Liver (tissue), 9 donors: ENCODE measurements around the gene ZNF616. TPM values are rescaled to one million over a fixed set of nuclear protein-coding genes. Genes with fewer than 3 reads are reported as not detected.

Experiments used
- DNase-seq: peaks from one replicate; pipeline ENCODE4 v3.0.0-alpha.2; 2017; ENCODE audit warnings: low spot score
- H3K27ac ChIP-seq, 2 donors: one replicate each; pipeline ENCODE4 v1.7.0; 2013; ENCODE audit warnings: inconsistent platforms in 2 of 2, low read length in 2 of 2, control low read depth in 1 of 2, low read depth in 1 of 2, mild to moderate bottlenecking in 1 of 2
- H3K27me3 ChIP-seq, 4 donors: one replicate each; pipeline versions ENCODE4 v1.6.1 to v1.7.0; 2013; ENCODE audit warnings: low read length in 3 of 4, inconsistent platforms in 1 of 4, mild to moderate bottlenecking in 1 of 4, moderate library complexity in 1 of 4; ENCODE audit not compliant: control insufficient read depth in 4 of 4, insufficient read depth in 4 of 4
- H3K36me3 ChIP-seq, 4 donors: one replicate each; pipeline versions ENCODE4 v1.6.1 to v1.7.0; 2013; ENCODE audit warnings: low read length in 3 of 4, mild to moderate bottlenecking in 3 of 4, low read depth in 1 of 4, moderate library complexity in 1 of 4; ENCODE audit not compliant: control insufficient read depth in 4 of 4, insufficient read depth in 3 of 4
- H3K4me1 ChIP-seq, 4 donors: one replicate each; pipeline versions ENCODE4 v1.6.1 to v1.7.0; 2013; ENCODE audit warnings: low read length in 3 of 4, mild to moderate bottlenecking in 3 of 4, moderate library complexity in 1 of 4; ENCODE audit not compliant: control insufficient read depth in 4 of 4, insufficient read depth in 4 of 4
- H3K4me3 ChIP-seq, 3 donors: one replicate each; pipeline versions ENCODE4 v1.6.1 to v1.7.0; 2013; ENCODE audit warnings: low read length in 3 of 3, control low read depth in 1 of 3, low read depth in 1 of 3, mild to moderate bottlenecking in 1 of 3
- H3K9ac ChIP-seq, 2 donors: one replicate each; pipeline ENCODE4 v1.7.0; 2013; ENCODE audit warnings: low read length in 2 of 2, mild to moderate bottlenecking in 2 of 2, moderate library complexity in 2 of 2, control low read depth in 1 of 2, low read depth in 1 of 2
- H3K9me3 ChIP-seq, 4 donors: one replicate each; pipeline versions ENCODE4 v1.6.1 to v1.7.0; 2013; ENCODE audit warnings: low read length in 3 of 4; ENCODE audit not compliant: control insufficient read depth in 4 of 4
- ATF3 ChIP-seq: IDR thresholded peaks from 2 replicates; pipeline ENCODE4 v1.6.1; 2016; ENCODE audit warnings: antibody characterized with exemption
- EGR1 ChIP-seq, 2 donors: IDR thresholded peaks; 2 replicates each; pipeline ENCODE4 v1.6.1; 2016 to 2018; ENCODE audit warnings: antibody characterized with exemption in 2 of 2, low read depth in 2 of 2
- FOXA1 ChIP-seq: IDR thresholded peaks from 2 replicates; pipeline ENCODE4 v1.6.1; 2016; ENCODE audit warnings: antibody characterized with exemption
- FOXA2 ChIP-seq: IDR thresholded peaks from 2 replicates; pipeline ENCODE4 v1.6.1; 2016; ENCODE audit warnings: antibody characterized with exemption
- GABPA ChIP-seq, 2 donors: IDR thresholded peaks in 1 of 2; conservative IDR thresholded peaks in 1 of 2; 2 replicates each; pipeline ENCODE4 v1.6.1; 2016; ENCODE audit warnings: antibody characterized with exemption in 2 of 2, mild to moderate bottlenecking in 1 of 2, moderate library complexity in 1 of 2
- HNF4A ChIP-seq, 2 donors: conservative IDR thresholded peaks; 2 replicates each; pipeline ENCODE4 v1.6.1; 2016; ENCODE audit warnings: antibody characterized with exemption in 2 of 2, mild to moderate bottlenecking in 2 of 2
- HNF4G ChIP-seq: IDR thresholded peaks from 2 replicates; pipeline ENCODE4 v1.6.1; 2016; ENCODE audit warnings: antibody characterized with exemption
- JUND ChIP-seq, 2 donors: IDR thresholded peaks; 2 replicates each; pipeline ENCODE4 v1.6.1; 2016; ENCODE audit warnings: antibody characterized with exemption in 2 of 2
- MAX ChIP-seq: IDR thresholded peaks from 2 replicates; pipeline ENCODE4 v1.6.1; 2016; ENCODE audit warnings: antibody characterized with exemption
- NR2F2 ChIP-seq: IDR thresholded peaks from 2 replicates; pipeline ENCODE4 v1.6.1; 2016; ENCODE audit warnings: antibody characterized with exemption
- RAD21 ChIP-seq, 2 donors: IDR thresholded peaks; 2 replicates each; pipeline ENCODE4 v1.6.1; 2016; ENCODE audit warnings: antibody characterized with exemption in 2 of 2, mild to moderate bottlenecking in 2 of 2
- REST ChIP-seq: IDR thresholded peaks from 2 replicates; pipeline ENCODE4 v1.6.1; 2016; ENCODE audit warnings: antibody characterized with exemption, mild to moderate bottlenecking
- RXRA ChIP-seq, 2 donors: IDR thresholded peaks; 2 replicates each; pipeline ENCODE4 v1.6.1; 2017 to 2018; ENCODE audit warnings: antibody characterized with exemption in 2 of 2, mild to moderate bottlenecking in 1 of 2
- SP1 ChIP-seq: IDR thresholded peaks from 2 replicates; pipeline ENCODE4 v1.6.1; 2018; ENCODE audit warnings: antibody characterized with exemption, mild to moderate bottlenecking
- TAF1 ChIP-seq: conservative IDR thresholded peaks from 2 replicates; pipeline ENCODE4 v1.6.1; 2016; ENCODE audit warnings: antibody characterized with exemption, mild to moderate bottlenecking
- YY1 ChIP-seq: IDR thresholded peaks from 2 replicates; pipeline ENCODE4 v1.6.1; 2016; ENCODE audit warnings: antibody characterized with exemption, mild to moderate bottlenecking
- WGBS: extraction: QIAGEN DNeasy Blood & Tissue Kit; methylation state at CpG from one replicate; pipeline ENCODE4 v1.1.7; 2013; 5-methylcytosine and 5-hydroxymethylcytosine counted together
- polyA plus RNA-seq, 2 donors: library from polyadenylated mRNA; stranded (reverse) in 1 of 2; unstranded in 1 of 2; fragments of 200-250 nt in 1 of 2; fragments of >200 nt in 1 of 2; fragmentation: Nextera tagmentation in 1 of 2; extraction: Ambion mirVana in 1 of 2; gene quantifications; one replicate each; pipeline versions ENCODE4 v1.2.1 to v1.2.3, GENCODE V29; 2013 to 2015
- total RNA-seq, 2 donors: library from RNA; depleted of rRNA; stranded (reverse); fragments of >200 nt; gene quantifications; one replicate each; pipeline ENCODE4 v1.2.3, GENCODE V29; 2014
- donor health status: healthy.
- donor health status: healthy.
- donor health status: healthy.
- donor health status: healthy.
- donor health status: healthy.

ZNF616 gene
- total and polyA plus RNA-seq, 4 donors = 1.5 to 4.1 (median 3.5) TPM

GRCh38 chr19:52094526-52095130, 45.1 kb downstream of the ZNF616 start (continued):
- no peak for TF ChIP-seq REST
- no peak for TF ChIP-seq FOXA1

DNA sequence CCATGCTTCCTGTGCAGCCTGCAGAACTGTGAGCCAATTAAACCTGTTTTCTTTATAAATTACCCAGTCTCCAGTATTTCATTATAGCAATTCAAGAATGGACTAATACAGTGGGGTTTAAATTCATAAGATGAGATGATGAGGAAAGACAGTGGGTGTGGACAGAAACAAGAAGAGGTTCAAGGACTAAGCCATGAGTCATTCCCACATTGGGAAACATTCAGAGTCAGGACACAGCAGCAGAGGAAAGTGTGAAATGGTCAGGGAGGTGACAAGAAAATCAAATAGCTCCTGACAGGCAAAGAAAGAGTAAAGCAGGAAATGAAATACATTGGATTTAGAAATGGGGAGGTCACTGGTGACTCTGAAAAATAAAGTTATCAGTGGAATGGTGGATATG, 53.3 kb downstream of the ZNF616 start:
- DNase-seq = no peak
- Histone ChIP-seq H3K36me3 (peaks cover 12 to 90% (median 70%) of the 10 kb centered on the region in 4 donors), H3K27ac (no peak overlapping the region), H3K4me3 (peak overlapping the region in 2 of 3 donors; percentile 35 to 56), H3K9me3 (peaks cover 31 to 70% (median 43%) of the 10 kb centered on the region in 4 donors), H3K9ac (no peak overlapping the region), H3K27me3 (no peaks in the 10 kb centered on the region), H3K4me1 (no peaks in the 10 kb centered on the region)
- no peak for TF ChIP-seq MAX
- no peak for TF ChIP-seq ATF3

GRCh38 chr19:52070496-52070895, 69.2 kb downstream of the ZNF616 start:
- 98% methylated on average over 5 of the region's 5 CpGs for WGBS
- Histone ChIP-seq H3K9me3 (peaks cover 47 to 92% (median 69%) of the 10 kb centered on the region in 4 donors), H3K27me3 (no peaks in the 10 kb centered on the region), H3K4me1 (no peaks in the 10 kb centered on the region), H3K4me3 (peak overlapping the region in 2 of 3 donors; percentile 45 to 84), H3K27ac (no peak overlapping the region), H3K9ac (no peak overlapping the region), H3K36me3 (peaks cover 20 to 93% (median 86%) of the 10 kb centered on the region in 4 donors)
- TF ChIP-seq ATF3 (no peak), FOXA1 (no peak), EGR1 (IDR thresholded peaks at IDR 0.05; ENCODE audit: low read depth in 2 of 2) (no peak), JUND (IDR thresholded peaks at IDR 0.05) (no peak), RXRA (IDR thresholded peaks at IDR 0.05) (no peak), MAX (no peak), FOXA2 (no peak), GABPA (IDR thresholded peaks at IDR 0.05 in 1 of 2, conservative IDR thresholded peaks at IDR 0.05 in 1 of 2) (no peak), SP1 (no peak)
- no peak for DNase-seq

GRCh38 chr19:52069653-52070052, 70.1 kb downstream of the ZNF616 start:
- no peaks in the 10 kb centered on the region for H3K27me3 ChIP-seq
- H3K4me3 ChIP-seq = peak overlapping the region in 2 of 3 donors; percentile 45 to 84
- DNase-seq = no peak
- 96% methylated on average over 2 of the region's 2 CpGs for WGBS
- no peak overlapping the region for H3K9ac ChIP-seq
- no peak overlapping the region for H3K27ac ChIP-seq
- peaks cover 14 to 85% (median 83%) of the 10 kb centered on the region in 4 donors for H3K36me3 ChIP-seq
- peaks cover 52 to 92% (median 68%) of the 10 kb centered on the region in 4 donors for H3K9me3 ChIP-seq
- H3K4me1 ChIP-seq = no peaks in the 10 kb centered on the region
- no peak for TF ChIP-seq HNF4A (conservative IDR thresholded peaks at IDR 0.05)
- no peak for TF ChIP-seq RAD21 (IDR thresholded peaks at IDR 0.05)
- TF ChIP-seq RXRA (IDR thresholded peaks at IDR 0.05) = no peak
- TF ChIP-seq GABPA (IDR thresholded peaks at IDR 0.05 in 1 of 2, conservative IDR thresholded peaks at IDR 0.05 in 1 of 2) = no peak
- TF ChIP-seq EGR1 (IDR thresholded peaks at IDR 0.05; ENCODE audit: low read depth in 2 of 2) = no peak
- TF ChIP-seq YY1 = no peak
- TF ChIP-seq HNF4G = no peak
- TF ChIP-seq TAF1 = no peak
- no peak for TF ChIP-seq FOXA2
- TF ChIP-seq JUND (IDR thresholded peaks at IDR 0.05) = no peak
- no peak for TF ChIP-seq NR2F2
- TF ChIP-seq REST = no peak
- no peak for TF ChIP-seq ATF3
- TF ChIP-seq MAX = no peak
